Activated naive CD4-positive, alpha-beta T cell treated with anti-CD3 and anti-CD28 coated beads, Interleukin-2, amount 50 U/mL, for 72 hours (primary cell): ENCODE results near the gene NFATC4. TPM values are rescaled to one million over a fixed set of nuclear protein-coding genes. Genes with fewer than 3 reads are reported as not detected.

Experiments used
- ATAC-seq, 2 donors: fragments of 150-1000 bp; cut with Tn5 transposase; 2 replicates each; pipeline ENCODE4 v1.10.0; 2021; ENCODE audit warnings: mild to moderate bottlenecking in 2 of 2, moderate library complexity in 2 of 2
- DNase-seq, 2 donors: peaks; one replicate each; pipeline ENCODE4 v3.0.0; 2021 to 2022; ENCODE audit warnings: low spot score in 2 of 2
- H3K27ac Mint-ChIP-seq, 2 donors: one replicate each; pipeline ENCODE4 v1.8.0; 2022; ENCODE audit warnings: mild to moderate bottlenecking in 2 of 2, mixed read lengths in 2 of 2
- H3K36me3 Mint-ChIP-seq, 2 donors: one replicate each; pipeline ENCODE4 v1.8.0; 2022; ENCODE audit warnings: mixed read lengths in 2 of 2
- H3K9me3 Mint-ChIP-seq, 2 donors: one replicate each; pipeline ENCODE4 v1.8.0; 2022; ENCODE audit warnings: mixed read lengths in 2 of 2
- total RNA-seq, 2 donors: library from RNA; stranded (reverse); gene quantifications; one replicate each; pipeline ENCODE4 v1.2.3, GENCODE V29; 2022

The NFATC4 gene
- total RNA-seq, 2 donors from 2014 or later = 0.27 to 1.7 TPM

DNA sequence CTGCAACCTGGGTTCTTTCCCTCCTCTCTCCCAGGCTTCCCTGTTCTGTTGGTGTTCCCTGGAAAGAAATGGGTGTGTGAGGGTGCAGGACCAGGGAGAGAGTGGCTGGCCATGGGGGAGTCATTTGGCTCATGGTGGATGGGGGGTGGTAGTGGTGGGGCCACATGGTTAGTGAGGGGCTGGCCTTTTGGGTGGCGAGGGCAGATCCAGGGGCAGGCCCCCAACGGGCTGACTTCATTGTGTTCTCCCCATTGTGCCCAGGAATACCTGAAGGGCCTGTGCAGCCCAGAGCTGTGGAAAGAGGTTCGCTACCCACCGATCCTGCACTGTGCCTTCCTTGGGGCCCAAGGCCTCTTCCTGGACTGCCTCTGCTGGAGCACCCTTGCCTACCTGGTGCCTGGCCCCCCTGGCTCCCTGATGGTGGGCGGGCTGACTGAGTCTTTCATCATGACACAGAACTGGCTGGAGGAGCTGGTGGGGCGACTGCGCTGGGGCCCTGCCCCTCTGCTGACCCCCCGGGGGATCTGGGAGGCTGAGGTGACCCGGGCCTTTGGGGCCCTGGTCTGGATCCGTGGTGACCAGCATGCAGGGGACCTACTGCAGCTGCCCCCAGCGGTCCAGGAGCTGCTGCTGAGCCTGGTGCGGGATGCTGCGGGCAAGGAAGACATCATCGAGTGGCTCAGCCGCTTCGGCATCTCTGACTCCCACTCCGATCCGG is 39.8 kb downstream of the NFATC4 start:
- ATAC-seq = no peak
- H3K27ac Mint-ChIP-seq = no peak overlapping the region
- no peak for DNase-seq
- H3K9me3 Mint-ChIP-seq = no peaks in the 10 kb centered on the region
- no peaks in the 10 kb centered on the region for H3K36me3 Mint-ChIP-seq

DNA sequence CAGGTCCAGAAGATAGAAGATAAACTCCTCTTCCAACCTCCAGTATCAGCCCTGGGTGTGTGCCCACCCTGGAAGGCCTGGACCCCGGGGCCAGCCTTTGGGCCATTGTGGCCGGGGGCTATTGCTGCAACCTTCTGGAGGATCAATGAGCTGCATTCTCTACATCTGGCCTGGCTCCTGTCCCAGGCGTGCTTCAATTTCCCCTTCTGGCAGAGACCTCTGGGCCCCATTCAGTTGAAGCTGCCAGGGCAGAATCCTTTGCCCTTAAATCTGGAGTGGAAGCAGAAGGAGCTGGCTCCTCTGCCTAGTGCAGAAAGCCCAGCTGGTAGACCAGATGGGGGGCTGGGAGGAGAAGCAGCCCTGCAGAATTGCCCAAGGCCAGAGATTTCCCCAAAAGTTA is 40.8 kb downstream of the NFATC4 start:
- no peak for ATAC-seq
- Mint-ChIP-seq H3K36me3 (no peaks in the 10 kb centered on the region), H3K27ac (no peak overlapping the region), H3K9me3 (no peaks in the 10 kb centered on the region)
- DNase-seq = no peak

DNA sequence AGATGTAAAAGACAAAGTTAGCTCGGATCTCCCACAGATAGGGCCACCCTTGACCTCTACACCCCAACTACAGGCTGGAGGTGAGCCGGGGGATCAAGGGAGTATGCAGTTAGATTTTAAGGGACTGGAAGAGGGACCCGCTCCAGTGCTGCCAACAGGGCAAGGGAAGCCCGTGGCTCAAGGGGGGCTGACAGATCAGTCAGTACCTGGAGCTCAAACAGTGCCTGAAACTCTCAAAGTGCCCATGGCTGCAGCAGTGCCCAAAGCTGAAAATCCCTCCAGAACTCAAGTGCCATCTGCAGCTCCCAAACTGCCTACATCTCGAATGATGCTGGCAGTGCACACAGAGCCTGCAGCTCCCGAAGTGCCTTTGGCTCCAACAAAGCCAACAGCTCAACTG is 41.2 kb downstream of the NFATC4 start:
- ATAC-seq (no peak), DNase-seq (no peak)
- Mint-ChIP-seq H3K27ac (no peak overlapping the region), H3K9me3 (no peaks in the 10 kb centered on the region), H3K36me3 (no peaks in the 10 kb centered on the region)

DNA sequence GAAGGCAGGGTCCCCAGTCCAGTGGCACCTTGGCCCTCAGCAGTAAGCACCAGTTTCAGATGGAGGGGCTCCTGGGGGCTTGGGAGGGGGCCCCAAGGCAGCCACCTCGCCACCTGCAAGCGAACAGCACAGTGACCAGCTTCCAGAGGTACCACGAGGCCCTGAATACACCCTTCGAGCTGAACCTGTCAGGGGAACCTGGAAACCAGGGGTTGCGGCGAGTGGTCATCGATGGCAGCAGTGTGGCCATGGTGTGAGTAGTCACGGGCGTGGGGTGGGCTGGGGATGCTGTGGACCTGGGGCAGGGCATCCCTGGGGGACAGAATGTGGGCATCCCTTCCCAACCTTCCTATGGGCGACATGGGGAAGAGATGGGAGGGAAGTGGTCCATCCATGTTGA is 42.0 kb downstream of the NFATC4 start:
- no peak for ATAC-seq
- Mint-ChIP-seq H3K27ac (no peak overlapping the region), H3K36me3 (no peaks in the 10 kb centered on the region), H3K9me3 (no peaks in the 10 kb centered on the region)
- no peak for DNase-seq

DNA sequence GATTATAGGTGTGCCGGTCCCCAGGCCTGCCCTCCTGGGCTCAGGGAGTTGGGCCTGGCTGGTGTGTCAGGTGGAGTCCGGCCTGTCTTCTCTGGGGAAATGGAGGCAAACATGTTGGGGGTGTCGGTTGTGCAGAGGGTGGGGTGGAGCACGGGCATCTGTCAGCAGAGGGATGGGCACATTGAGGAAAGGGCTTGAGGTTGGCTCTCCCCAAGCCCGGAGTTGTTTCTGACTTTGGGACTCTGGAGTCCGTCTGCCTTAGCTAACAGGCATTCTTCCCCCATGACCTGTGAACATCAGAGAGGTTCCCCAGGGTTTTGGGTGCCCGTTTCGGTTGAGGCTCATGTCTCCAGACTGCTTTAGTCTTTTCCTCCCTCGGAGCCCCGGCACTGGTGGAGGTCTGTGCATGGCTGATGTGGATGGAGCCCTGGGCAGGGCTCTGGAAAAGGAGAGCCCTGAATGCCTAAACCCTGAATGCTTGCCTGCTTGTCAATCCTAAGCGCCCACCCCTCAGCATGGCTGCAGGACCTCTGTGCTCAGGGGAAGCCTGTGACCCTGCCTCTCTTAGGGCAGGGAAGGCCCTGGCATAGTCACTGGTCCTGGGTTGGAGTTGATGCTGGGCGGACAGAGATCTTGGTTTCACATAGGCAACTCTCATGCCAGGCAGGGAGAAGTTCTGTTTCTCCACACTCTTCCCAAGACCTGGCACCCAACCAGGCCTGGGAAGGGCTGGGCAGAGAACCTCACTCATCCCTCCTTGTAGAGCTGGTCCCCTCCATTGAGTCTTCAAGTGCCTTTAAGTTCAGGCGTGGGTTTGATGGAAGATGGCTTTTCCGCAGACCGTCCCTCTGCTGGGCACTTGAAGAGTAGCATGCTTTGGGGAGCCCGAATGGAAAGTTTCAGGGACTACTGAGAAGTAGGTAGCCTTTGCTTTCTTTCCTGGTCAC is 43.7 kb downstream of the NFATC4 start:
- ATAC-seq (peak in 1 of 2 donors; percentile 58), DNase-seq (peak in 1 of 2 donors; percentile 28)
- Mint-ChIP-seq H3K9me3 (no peaks in the 10 kb centered on the region), H3K36me3 (no peaks in the 10 kb centered on the region), H3K27ac (no peak overlapping the region)

DNA sequence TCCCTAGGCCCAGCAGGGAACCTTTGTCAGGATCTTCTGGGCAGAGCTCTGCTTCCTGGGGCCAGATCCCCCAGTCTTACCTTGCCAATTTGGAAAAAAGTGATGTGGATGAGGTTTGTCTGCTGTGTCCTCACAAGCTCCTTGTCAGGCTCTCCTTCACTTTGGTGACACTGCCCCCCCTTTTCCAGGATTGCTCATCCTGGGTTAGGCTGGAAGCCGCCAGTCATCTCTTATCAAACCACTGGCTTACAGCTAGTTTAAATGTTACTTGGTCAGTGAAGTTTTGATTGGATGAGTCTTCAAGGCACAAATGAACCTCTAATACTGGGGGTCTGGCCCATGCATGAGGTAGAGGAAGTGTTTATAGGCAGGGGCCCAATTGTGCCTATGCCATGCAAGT is 46.1 kb downstream of the NFATC4 start:
- Mint-ChIP-seq H3K27ac (no peak overlapping the region), H3K36me3 (no peaks in the 10 kb centered on the region), H3K9me3 (no peaks in the 10 kb centered on the region)
- DNase-seq (no peak), ATAC-seq (no peak)

DNA sequence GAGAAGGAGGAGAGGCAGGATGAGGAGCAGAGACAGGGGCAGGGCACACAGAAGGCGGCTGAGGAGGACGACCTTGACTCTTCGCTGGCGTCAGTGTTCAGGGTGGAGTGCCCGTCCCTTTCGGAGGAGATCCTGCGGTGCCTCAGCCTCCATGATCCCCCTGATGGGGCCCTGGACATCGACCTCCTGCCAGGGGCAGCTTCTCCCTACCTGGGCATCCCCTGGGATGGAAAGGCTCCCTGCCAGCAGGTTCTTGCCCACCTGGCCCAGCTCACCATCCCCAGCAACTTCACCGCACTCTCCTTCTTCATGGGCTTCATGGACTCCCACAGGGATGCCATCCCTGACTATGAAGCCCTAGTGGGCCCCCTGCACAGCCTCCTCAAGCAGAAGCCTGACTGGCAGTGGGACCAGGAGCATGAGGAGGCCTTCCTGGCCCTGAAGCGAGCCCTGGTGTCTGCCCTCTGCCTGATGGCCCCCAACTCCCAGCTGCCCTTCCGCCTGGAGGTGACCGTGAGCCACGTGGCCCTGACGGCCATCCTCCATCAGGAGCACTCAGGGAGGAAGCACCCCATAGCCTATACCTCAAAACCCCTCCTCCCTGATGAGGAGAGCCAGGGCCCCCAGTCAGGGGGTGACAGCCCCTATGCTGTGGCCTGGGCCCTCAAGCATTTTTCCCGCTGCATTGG is 46.9 kb downstream of the NFATC4 start:
- Mint-ChIP-seq H3K9me3 (no peaks in the 10 kb centered on the region), H3K27ac (no peak overlapping the region), H3K36me3 (no peaks in the 10 kb centered on the region)
- ATAC-seq (no peak), DNase-seq (no peak)

DNA sequence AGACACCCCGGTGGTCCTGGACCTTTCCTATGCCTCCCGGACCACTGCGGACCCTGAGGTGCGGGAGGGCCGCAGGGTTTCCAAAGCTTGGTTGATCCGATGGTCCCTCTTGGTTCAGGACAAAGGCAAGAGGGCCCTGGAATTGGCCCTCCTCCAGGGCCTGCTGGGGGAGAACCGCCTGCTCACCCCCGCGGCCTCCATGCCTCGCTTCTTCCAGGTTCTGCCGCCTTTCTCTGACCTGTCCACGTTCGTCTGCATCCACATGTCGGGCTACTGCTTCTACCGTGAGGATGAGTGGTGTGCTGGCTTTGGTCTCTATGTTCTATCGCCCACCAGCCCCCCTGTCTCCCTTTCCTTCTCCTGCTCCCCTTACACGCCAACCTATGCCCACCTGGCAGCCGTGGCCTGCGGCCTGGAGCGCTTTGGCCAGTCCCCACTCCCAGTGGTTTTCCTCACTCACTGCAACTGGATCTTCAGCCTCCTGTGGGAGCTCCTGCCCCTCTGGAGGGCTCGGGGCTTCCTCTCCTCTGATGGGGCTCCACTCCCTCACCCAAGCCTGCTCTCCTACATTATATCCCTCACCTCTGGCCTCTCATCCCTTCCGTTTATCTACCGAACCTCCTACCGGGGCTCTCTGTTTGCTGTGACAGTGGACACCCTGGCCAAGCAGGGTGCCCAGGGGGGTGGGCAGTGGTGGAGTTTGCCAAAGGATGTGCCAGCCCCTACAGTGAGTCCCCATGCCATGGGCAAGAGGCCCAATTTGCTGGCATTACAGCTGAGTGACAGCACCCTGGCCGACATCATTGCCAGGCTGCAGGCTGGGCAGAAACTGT is 47.7 kb downstream of the NFATC4 start:
- no peak for ATAC-seq
- H3K9me3 Mint-ChIP-seq = no peaks in the 10 kb centered on the region

DNA sequence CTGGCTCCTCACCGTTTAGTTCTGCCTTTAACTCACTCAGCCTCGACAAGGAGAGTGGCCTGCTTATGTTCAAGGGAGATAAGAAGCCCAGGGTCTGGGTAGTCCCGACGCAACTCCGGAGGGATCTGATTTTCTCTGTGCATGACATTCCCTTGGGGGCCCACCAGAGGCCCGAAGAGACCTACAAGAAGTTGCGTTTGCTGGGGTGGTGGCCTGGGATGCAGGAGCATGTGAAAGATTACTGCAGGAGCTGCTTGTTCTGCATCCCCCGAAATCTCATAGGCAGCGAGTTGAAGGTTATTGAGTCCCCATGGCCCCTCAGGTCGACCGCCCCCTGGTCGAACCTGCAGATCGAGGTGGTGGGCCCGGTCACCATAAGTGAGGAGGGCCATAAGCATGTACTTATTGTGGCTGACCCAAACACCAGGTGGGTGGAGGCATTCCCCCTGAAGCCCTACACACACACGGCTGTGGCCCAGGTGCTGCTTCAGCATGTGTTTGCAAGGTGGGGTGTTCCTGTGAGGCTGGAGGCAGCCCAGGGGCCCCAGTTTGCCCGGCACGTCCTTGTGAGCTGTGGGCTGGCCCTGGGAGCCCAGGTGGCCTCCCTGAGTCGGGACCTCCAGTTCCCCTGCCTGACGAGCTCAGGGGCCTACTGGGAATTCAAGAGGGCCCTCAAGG is 48.4 kb downstream of the NFATC4 start:
- Mint-ChIP-seq H3K27ac (no peak overlapping the region), H3K36me3 (no peaks in the 10 kb centered on the region), H3K9me3 (no peaks in the 10 kb centered on the region)
- DNase-seq (no peak), ATAC-seq (no peak)

More for the DNA sequence above, 47.7 kb downstream of the NFATC4 start:
- DNase-seq = no peak
- no peak overlapping the region for H3K27ac Mint-ChIP-seq
- H3K36me3 Mint-ChIP-seq = no peaks in the 10 kb centered on the region

DNA sequence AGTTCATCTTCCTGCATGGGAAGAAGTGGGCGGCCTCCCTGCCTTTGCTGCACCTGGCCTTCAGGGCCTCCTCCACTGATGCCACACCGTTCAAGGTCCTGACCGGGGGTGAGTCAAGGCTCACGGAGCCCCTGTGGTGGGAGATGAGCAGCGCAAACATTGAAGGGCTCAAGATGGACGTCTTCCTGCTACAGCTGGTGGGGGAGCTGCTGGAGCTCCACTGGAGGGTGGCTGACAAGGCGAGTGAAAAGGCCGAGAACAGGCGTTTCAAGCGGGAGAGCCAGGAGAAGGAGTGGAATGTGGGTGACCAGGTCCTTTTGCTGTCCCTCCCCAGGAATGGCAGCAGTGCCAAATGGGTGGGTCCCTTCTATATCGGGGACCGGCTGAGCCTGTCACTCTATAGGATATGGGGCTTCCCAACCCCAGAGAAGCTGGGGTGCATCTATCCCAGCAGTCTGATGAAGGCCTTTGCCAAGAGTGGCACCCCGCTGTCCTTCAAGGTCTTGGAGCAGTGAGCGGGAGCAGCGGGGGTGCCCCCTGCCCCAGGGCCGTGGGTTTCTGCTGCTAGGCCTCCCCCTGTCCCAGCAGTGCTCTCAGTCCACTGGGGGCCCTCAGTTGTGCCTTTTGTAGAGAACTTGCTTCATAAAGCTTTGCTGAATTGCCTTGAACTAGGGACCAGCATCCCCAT is 49.1 kb downstream of the NFATC4 start:
- Mint-ChIP-seq H3K9me3 (no peaks in the 10 kb centered on the region), H3K27ac (no peak overlapping the region), H3K36me3 (no peaks in the 10 kb centered on the region)
- DNase-seq (no peak), ATAC-seq (no peak)

DNA sequence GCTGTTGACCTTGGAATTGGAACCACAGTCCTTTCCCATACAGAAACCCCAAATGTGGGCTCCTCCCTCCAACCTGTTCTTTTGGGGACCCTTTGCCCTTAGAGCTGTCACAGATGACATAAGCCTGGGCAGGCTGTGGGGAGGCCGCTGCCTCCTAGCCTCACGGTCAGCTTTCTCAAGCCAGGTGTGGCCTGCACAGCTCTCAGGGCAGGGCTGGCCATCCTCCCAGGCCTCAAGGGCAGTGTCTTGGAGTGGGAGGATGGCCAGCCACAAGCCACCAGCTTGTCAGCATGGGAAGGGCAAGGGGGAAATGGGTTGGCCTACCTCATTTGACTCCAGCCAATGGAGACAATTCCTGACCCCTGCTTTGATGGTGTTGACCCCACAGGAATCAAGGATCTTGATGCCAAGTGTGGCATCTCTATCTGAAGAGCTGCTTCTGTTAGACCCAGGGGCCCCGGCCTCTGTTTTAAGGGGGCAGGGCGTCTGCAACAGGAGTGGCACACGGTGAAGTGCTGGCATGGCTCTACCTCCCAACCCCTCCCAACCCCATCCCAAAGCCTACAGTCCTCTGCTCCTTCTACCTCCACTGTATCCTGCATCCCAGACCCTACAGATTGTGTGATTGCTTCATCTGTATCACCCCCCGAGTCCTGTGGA is 50.0 kb downstream of the NFATC4 start:
- no peak for ATAC-seq
- Mint-ChIP-seq H3K36me3 (no peaks in the 10 kb centered on the region), H3K27ac (no peak overlapping the region), H3K9me3 (no peaks in the 10 kb centered on the region)
- DNase-seq = no peak

DNA sequence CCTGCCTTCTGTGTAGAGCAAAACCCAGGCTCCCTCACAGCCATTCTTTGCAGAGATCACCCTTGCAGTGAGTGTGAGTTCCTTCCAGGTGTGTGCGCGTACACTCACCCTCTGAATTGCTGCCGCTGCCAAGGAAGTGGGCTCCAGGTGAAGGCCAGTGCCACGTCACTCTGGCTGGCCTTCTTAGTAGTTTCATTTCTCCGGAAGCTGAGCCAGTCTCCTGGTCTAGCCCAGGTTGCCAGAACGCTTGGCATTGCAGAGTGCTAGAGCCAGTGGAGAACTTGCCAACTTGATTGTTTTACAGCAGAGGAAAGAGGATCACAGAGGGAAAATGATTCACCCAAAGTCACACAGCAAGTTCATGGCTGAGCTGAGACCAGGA is 50.5 kb downstream of the NFATC4 start:
- no peak for DNase-seq
- H3K36me3 Mint-ChIP-seq = no peaks in the 10 kb centered on the region
- no peak for ATAC-seq
- H3K27ac Mint-ChIP-seq = no peak overlapping the region
- no peaks in the 10 kb centered on the region for H3K9me3 Mint-ChIP-seq

DNA sequence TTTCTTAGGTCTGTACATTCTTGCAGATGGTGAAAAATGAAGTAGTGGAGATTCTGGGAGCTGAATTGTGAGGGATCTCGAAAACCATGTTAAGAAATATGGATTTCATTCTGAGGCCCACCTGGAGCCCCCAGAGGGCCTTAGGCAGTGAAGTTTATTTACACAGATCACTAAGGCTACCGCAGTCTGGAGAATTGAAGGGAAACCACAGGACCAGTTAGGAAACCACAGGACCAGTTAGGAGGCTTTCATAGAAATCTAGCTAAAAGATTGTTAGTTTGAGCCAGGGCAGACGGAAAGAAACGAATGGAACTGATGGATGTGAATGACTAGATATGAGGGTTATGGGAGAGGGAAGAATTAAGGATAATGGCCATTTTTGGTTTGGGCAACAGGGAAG is 54.3 kb downstream of the NFATC4 start:
- H3K9me3 Mint-ChIP-seq = no peaks in the 10 kb centered on the region
- H3K27ac Mint-ChIP-seq = no peak overlapping the region
- H3K36me3 Mint-ChIP-seq = no peaks in the 10 kb centered on the region
- DNase-seq = no peak
- no peak for ATAC-seq

DNA sequence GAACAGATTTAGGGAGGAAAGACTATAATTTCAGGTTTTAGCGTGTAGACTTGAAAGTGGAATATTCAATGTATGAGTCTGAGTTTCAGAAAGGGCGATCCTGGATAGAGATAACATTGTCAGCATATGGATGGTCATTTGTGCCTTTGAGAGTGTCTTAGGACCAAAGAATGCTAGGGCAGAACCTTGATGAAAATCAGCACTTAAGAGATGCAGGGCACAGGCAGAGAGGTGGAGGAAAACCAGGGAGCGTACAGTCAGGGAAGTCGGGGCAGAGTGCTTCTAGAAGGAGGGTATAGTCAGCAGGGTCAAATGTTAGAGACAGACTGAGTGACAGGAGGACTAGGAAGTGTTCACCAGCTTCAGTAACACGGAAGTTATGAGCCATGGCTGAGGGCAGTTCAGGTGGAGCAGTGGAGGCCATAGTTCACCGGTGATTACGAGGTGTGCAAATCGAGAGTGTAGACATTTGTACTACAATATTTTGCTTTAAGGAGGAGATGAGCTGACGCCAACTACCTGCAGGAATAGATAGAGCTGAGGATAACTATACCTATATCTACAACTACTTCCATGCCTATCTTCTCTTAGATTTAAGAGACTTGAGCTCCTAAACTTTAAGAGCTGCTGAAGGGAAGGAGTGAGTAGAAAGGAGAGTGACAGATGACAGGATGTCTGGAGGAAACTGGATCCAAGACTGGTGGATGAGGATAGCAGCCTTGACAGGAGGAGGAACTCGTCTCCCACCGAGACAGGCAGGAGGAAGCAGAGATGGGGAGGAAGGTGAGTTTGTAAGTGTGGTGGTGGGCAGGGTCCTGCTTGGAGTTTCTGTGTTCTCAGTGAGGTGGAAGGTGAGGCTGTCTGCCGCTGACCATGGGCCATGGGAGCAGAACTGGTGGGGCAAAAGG is 55.0 kb downstream of the NFATC4 start:
- ATAC-seq = peak in 1 of 2 donors; percentile 29
- Mint-ChIP-seq H3K27ac (no peak overlapping the region), H3K9me3 (no peaks in the 10 kb centered on the region), H3K36me3 (no peaks in the 10 kb centered on the region)
- no peak for DNase-seq
